GM03348 (cell line): Measurements from ENCODE around the gene SLC9C2.
"Not testable (repeated sequence)": the region's sequence is repeated elsewhere in the genome, so short reads cannot be mapped to it uniquely, and the experiment has no call there.

ENCODE experiments used
- DNase-seq: peaks from one replicate; pipeline ENCODE4 v3.0.0; 2012; ENCODE audit warnings: low spot score

Gene SLC9C2

GRCh38 chr1:173525926-173526325 lies 76.9 kb downstream of the SLC9C2 start:
- DNase-seq: no peak

GRCh38 chr1:173523329-173523728 lies 79.5 kb downstream of the SLC9C2 start:
- no peak for DNase-seq

DNA sequence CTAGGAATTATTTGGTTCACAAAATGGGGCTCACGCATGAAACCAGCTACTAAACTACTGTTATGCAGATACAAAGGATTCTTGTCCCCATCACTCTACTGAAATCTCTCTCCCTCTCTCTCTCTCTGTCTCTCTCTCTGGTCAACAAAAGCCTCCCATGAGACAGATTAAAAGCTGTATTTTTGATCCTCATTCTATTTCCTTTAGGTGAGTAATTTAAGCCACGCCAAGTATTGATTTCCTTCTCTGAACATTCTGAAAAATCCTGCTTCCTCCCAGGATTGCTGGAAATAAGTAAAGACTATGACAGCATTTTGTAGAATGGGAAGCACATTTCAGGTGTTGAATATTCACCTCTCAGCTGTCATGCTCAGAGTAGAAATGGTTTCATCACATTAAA lies 82.1 kb downstream of the SLC9C2 start:
- DNase-seq: no peak

- not testable (repeated sequence) for DNase-seq
These were observed 88.4 kb downstream of the SLC9C2 start for GRCh38 chr1:173514503-173514902.

DNA sequence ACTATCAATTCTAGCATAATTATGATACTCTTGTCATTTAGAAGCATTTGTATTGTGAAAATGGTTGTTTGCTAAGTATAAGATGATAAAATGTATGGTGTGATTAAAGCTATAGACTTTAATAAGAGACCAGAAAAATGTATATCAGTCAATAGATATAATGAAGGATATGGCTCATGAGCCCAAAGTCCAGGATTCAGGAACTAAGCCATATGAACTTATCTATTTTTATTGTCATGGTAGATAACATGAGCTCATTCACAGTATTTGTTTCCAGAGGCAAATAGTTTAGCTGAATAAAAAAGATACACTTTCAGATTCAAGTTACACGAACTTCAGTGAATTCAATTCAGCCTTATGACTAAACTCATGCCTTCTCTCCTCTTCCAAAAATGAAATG lies 93.1 kb downstream of the SLC9C2 start:
- DNase-seq: no peak

DNA sequence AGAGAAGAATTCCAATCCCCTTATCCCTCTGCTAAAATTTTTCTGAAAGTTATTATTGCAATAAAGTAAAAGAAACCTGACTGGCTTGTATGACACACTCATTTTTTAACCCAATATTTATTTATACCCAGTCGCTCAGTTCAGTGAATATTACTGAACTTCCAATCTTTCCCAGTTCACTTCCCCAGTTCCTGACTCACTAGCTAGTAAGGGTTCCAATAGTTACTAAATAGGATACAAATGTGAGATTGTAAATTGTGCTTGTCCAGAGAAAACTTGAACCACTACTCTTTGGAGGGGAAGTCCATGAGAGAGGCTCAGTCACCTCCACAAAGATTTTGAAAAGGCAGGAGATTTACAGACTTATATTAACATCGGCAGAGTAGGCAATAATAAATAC lies 94.3 kb downstream of the SLC9C2 start:
- no peak for DNase-seq

GRCh38 chr1:173507847-173508209 lies 95.0 kb downstream of the SLC9C2 start:
- no peak for DNase-seq

DNA sequence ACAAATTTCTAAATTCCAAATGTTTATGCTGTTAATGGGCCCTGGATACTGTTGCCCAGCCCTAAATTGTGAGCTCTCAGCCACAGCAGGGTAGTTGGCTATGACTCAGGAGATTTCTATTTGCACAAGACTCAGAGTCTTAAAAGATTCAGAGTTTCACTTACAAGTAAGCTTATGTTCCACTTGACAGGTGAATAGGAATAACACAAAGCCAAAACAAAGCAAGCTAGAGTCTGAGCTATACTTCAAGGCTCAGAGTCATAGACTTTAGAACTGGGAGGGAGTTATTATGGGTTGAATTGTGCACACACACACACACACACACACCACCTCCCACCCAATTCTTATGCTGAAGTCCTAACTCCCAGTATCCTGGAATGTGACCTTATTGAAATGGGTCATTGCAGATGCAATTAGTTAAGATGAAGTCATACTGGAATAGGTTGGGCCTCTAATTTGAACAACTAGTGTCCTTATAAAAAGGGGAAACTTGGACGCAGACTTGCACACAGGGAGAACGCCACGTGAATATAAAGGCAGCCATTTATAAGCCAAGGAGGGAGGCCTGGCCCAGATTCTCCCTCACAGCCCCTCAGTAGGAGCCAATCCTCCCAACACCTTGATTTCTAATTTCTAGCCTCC lies 95.5 kb downstream of the SLC9C2 start:
- DNase-seq: peak; percentile 50

DNA sequence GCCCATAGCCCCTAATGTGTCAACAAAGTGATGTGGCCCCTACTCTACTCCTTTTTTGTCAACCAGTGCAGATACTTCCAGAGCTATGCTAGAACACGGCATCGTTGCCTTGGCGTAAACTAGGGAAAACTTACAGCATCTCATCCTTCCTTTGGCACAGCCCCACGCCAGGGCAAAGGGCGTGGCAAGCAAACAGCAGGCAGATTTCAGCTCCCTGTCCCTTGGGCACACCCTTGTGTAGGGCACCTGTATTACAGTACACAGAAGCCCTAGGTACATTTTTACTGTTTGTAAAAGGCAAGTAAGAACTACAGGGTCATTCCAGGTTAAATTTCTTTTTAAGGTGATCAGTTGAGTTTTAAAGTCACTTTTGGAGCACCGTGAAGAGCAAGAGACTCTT lies 96.4 kb downstream of the SLC9C2 start:
- no peak for DNase-seq

GRCh38 chr1:173505391-173505790 lies 97.5 kb downstream of the SLC9C2 start:
- no peak for DNase-seq

DNA sequence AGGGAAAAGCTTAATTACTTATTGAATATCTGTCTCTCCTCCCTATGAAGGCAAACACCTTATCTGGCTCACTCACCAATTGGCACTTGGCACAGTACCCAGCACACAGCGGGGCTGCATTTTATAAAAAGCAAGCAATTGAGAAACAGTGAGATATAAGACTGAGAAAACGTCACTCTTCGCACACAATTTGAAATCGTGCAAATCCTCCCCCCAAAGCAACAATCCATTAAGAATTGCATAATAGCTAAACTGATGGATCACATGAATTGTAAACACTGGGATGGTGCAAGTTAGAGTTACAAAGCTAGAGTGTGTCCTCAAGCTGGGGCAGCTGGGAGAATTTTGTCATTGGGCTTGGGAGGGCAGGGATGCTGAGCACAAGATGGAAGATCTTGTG lies 98.6 kb downstream of the SLC9C2 start:
- DNase-seq: no peak

GRCh38 chr1:173503391-173503790 lies 99.5 kb downstream of the SLC9C2 start:
- DNase-seq: peak; percentile 61

DNA sequence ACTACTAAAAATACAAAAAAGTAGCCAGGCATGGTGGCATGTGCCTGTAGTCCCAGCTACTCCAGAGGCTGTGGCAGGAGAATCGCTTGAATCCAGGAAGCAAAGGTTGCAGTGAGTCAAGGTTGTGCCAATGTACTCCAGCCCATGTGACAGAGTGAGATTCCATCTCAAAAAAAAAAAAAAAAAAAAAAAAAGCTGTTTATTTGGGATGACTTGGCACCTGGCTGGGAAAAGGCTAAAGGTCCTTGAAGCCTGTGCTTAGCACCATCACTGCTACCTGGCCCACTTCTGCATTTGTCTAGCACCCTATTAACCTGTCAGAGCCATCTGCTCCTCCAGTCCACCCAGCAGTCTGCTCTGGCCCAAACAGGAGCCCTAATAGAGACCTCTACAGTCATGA lies 100.8 kb downstream of the SLC9C2 start:
- DNase-seq: no peak

- no peak for DNase-seq
These were observed 103.1 kb downstream of the SLC9C2 start for GRCh38 chr1:173499729-173500128.

DNA sequence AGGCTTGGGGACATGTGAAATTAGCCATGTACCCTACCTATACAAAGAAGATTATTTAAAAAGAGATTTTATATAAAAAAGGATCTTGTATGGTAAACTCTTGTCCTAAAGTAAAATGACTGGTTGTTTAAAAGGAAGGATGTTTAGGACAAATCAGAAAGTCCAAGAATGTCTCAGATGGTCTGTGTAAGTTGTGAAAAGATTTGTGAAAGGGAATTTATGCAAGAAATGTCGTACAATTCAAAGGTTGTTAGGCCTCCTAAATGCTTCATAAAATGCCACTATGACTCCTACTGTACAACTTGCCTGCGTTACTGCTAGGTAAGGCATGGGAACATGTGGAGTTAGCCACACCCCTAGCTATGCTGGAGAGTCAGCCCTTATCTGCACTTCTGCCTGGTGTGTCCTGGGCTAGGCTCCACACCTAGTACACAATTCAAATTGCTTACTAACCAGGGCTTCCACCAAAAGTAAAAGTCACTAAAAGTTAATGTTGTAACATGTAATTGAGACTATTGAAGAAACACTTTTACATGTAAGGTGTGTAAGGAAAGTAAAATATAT lies 106.0 kb downstream of the SLC9C2 start:
- no peak for DNase-seq

GRCh38 chr1:173495609-173496267 lies 107.1 kb downstream of the SLC9C2 start:
- DNase-seq: no peak

DNA sequence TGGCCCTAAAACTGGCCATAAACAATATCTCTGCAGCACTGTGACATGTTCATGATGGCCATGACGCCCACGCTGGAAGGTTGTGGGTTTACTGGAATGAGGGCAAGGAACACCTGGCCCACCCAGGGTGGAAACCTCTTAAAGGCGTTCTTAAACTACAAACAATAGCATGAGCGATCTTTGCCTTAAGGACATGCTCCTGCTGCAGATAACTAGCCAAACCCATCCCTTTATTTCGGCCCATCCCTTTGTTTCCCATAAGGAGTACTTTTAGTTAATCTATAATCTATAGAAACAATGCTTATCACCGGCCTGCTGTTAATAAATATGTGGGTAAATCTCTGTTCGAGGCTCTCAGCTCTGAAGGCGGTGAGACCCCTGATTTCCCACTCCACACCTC lies 109.7 kb downstream of the SLC9C2 start:
- not testable (repeated sequence) for DNase-seq

DNA sequence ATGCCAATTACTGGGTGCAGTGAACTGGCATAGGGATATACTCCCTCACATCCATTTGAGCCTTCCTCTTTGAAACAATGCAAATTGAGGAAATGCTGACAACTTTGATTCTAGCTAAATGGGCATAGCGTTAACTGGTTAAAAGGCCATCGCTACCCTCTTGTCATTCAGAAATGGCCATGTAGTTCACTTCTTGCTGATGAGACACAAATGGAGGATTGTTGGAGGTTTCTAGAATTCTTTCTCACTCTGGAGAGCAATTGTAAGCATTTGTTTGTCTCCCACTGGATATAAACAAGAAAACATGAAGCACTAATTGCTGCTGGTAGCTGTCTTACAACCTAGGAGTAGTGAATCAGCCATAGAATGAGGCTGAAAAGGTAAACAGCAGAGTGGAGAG lies 111.4 kb downstream of the SLC9C2 start:
- DNase-seq: no peak

- DNase-seq: no peak
These were observed 112.9 kb downstream of the SLC9C2 start for GRCh38 chr1:173489929-173490328.

DNA sequence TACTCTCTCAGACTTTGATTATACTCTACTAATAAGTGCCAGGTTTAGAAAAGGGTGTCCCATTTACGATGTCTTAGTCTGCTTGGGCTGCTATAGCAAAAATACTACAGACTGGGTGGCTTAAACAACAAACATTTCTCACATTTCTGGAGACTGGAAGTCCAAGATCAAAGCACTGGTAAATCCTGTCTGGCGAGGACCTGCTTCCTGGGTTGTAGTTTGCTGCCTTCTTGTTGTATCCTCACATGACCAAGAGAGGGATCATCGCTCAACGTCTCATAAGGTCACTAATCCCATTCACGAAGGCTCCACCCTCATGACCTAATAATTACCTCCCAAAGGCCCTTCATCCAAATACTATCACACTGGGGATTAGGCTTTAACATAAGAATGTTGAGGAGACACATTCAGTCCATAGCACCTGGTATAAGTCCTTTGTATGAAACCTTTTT lies 113.7 kb downstream of the SLC9C2 start:
- DNase-seq: no peak

GRCh38 chr1:173488001-173488400 lies 114.9 kb downstream of the SLC9C2 start:
- no peak for DNase-seq

DNA sequence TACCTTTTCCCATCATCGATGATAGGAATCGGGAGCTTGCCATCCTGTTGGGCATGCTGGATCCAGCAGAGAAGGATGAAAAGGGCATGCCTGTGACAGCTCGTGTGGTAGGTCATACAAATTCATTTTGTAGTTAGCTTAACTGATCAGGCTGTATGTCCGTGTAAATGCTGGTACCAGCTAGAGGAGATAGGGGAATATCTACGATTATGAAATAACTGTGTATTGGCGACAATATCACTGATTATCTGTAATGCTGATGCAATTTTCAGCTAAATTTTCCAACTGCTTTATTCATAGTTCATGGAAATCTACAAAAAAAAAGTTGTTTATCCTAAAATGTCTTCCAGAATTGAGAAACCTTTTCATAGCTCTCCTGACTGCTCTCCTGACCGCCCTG lies 117.5 kb downstream of the SLC9C2 start:
- no peak for DNase-seq

DNA sequence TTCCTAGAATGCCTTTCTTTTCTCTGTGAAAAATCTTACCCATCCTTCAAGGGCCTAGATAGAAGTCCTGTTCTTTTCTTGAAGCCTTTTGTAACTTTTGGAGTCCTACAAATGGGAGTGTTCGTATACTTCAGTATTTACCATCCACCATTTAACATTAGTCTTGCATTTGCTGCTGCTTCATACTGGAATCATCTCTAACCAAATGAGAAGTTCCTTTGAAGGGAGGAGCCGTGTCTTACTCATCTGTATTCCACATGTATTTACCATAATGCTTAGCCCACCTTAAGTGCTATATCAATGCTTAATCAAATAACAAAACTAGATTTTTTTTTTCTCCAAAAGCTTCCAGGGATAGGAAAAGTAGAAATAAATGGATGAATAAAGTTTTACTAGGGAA lies 118.6 kb downstream of the SLC9C2 start:
- no peak for DNase-seq

DNA sequence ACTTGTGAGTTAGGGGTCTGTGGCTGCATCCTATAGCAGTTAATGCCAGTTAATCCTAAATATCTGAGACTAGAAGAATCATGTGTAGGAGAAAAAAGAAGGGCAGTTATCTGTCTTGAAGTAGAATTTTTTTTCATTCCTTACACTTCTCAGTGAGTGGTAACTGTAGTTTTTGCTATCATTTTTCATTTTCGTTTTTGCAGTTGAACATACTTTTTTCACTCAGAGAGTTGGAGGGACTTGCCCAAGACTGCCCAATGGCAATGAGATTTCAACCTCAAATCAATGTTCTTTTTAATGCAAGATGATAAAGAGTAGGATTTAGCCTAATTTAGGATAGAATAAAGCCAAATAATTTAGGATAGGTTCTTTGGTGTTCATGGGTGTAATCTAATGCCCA lies 120.2 kb downstream of the SLC9C2 start:
- no peak for DNase-seq
